GM19324 (cell line): ENCODE measurements around the gene MIOX.
A peak's percentile ranks its signal among the peaks of the same experiment; 100 is the strongest.

ENCODE experiments used
- ATAC-seq: cut with Tn5 transposase; IDR thresholded peaks from one replicate; pipeline ENCODE4 v1.9.1; 2021; ENCODE audit warnings: mild to moderate bottlenecking, moderate library complexity; ENCODE audit not compliant: unreplicated experiment, low FRiP score

MIOX gene

GRCh38 chr22:50488886-50489285, 2.2 kb downstream of the MIOX start:
- ATAC-seq: no peak

- ATAC-seq: no peak
These were observed 2.9 kb downstream of the MIOX start for GRCh38 chr22:50489363-50490243.

DNA sequence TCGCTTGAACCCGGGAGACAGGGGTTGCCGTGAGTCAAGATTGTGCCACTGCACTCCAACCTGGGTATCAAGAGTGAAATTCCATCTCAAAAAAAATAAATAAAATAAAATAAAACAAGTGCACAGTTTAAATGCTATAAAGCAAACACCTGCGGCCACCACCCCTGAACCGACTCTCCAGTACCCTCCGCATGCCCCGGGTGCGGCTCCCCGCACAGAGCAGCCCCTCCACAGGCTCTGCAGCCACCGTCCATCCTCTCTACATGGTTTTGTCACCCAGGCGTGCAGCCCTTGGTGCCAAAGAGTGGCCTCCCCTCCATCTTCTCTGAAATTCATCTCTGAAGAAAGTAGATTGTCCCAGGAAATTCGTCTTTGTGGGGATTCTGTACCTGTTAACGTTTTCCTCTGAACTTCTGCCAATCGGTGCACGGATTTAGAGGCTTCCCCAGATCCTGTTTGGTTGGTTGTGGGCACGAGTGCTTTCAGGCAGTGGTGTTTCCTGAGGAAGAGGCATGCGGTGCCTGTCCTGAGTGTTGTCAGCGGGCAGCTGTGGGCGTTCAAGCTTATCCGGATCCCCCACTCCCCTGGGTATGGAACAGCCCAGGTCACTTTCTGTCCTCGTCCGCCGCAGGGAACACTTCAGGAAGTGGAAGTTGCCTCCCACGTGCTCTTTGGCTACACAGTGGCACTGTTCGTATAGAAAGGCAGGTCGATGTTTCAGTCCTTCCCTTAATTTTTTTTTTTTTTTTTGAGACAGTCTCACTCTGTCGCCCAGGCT, 4.1 kb downstream of the MIOX start:
- ATAC-seq: no peak

GRCh38 chr22:50497093-50497492, 10.4 kb downstream of the MIOX start:
- ATAC-seq: no peak

GRCh38 chr22:50498322-50498890, 11.7 kb downstream of the MIOX start:
- no peak for ATAC-seq

DNA sequence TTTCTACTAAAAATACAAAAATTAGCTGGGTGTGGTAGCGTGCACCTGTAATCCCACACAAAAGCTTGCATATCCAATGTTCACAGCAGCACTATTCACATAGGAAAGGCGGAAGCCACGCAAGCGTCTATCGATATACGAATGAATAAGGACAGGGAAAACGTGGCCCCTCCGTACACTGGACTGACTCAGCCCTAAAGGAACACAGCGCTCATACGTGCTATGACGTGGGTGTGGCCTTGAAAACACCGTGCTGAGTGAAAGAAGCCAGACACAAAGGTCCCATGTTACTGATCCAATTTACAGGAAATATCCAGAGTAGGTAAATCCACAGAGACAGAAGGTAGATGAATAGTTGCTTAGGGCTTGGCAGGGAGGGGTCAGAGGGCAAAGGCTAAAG, 13.8 kb downstream of the MIOX start:
- no peak for ATAC-seq

GRCh38 chr22:50502096-50502495, 15.4 kb downstream of the MIOX start:
- no peak for ATAC-seq

GRCh38 chr22:50502628-50503474, 16.2 kb downstream of the MIOX start:
- ATAC-seq: no peak

- ATAC-seq: no peak
These were observed 17.0 kb downstream of the MIOX start for GRCh38 chr22:50503475-50504145.

- ATAC-seq: no peak
These were observed 17.9 kb downstream of the MIOX start for GRCh38 chr22:50504369-50505211.

GRCh38 chr22:50505276-50505775, 18.7 kb downstream of the MIOX start:
- no peak for ATAC-seq

- ATAC-seq: no peak
These were observed 19.3 kb downstream of the MIOX start for GRCh38 chr22:50505776-50506610.

GRCh38 chr22:50506611-50507420, 20.2 kb downstream of the MIOX start:
- ATAC-seq: no peak

- peak; percentile 55 for ATAC-seq
These were observed 20.8 kb downstream of the MIOX start, which contains the start of gene LMF2 for GRCh38 chr22:50507421-50507990. Gene LMF2, minus strand, starts transcription at chr22:50507702. Its CDS starts 27 bp downstream, at chr22:50507675.

DNA sequence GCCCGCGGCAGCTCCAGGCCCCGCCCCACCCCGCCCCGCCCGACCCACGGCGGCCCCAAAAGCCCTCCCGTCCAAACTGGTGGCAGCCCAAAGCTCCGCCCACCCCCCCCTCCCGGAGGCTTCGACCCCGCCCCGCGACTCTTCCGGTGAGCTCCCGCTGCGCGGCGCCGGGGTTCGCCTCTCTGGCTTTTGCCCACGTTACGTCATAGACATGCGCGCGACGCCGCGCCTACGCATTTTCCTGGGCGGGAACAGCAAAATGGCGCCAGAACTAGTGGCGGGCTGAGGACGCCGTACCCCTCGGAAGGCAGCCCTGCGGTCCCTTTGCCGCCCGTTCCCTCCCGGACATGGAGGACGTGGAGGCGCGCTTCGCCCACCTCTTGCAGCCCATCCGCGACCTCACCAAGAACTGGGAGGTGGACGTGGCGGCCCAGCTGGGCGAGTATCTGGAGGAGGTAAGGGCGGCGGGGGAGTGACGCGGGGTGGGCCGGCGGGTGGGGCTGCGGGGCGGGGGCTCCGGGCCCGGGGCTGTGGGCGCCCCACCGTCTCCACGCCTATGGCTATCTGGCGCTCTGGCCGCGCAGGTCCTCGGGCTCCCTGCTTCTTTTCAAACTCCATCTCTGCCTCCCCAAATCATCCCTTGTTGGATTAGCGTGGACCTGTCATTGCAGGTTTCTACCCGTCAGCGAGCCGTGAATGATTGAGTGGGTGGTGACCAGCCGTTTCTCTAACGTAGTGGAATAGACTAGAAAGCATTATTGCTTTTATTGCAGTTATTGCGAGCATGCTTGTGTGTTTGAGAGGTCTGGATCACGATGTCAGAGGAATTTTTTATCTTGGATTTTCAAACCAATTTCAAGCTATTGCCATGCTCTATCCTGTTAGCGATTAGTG, 21.6 kb downstream of the MIOX start, which contains the start of gene NCAPH2:
NCAPH2 (plus strand) TSS at position 234 of the 894 bp plus-strand sequence; CDS start at position 348, 114 bp downstream.
- peak; percentile 81 for ATAC-seq
